ENCODE results near the gene OMA1.

DNA sequence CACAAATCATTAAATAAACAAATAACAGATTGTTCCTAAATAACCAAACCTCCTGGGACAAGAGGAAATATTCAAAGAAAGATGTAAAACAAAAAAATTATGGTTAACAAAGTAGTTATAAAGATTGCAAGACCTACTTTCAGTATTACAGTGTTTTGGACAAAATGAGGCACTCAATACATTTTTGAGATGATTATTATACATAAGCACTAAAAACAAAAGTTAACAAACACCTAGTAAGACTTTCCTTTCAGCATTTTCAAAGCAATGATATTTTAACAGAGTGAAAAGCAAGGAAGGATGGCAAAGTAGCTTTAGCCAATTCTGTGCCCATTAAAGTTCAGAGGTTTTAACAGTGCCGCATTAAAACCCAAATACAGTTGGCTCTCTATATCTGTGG, 17.2 kb downstream of the OMA1 start:
- TF ChIP-seq CTCF (conservative IDR thresholded peaks at IDR 0.05; ENCODE audit: low read length) (no peak), EZH2phosphoT487 (IDR thresholded peaks at IDR 0.05; ENCODE audit: borderline replicate concordance) (no peak)
